Measurements from ENCODE around the gene TNK2.

Gene TNK2

GRCh38 chr3:195899701-195900435 is 8.5 kb downstream of the TNK2 start:
- DNase-seq (ENCODE audit: low spot score), result no peak

GRCh38 chr3:195897853-195898415 is 10.4 kb downstream of the TNK2 start:
- DNase-seq (ENCODE audit: low spot score), result no peak

- no peak for DNase-seq (ENCODE audit: low spot score)
Measured at GRCh38 chr3:195897081-195897852, 11.1 kb downstream of the TNK2 start.

- DNase-seq (ENCODE audit: low spot score), result no peak
Measured at GRCh38 chr3:195896361-195897080, 11.8 kb downstream of the TNK2 start.

GRCh38 chr3:195895861-195896360 is 12.4 kb downstream of the TNK2 start:
- peak; percentile 63 for DNase-seq (ENCODE audit: low spot score)

GRCh38 chr3:195895078-195895860 is 13.1 kb downstream of the TNK2 start:
- peak; percentile 61 for DNase-seq (ENCODE audit: low spot score)

GRCh38 chr3:195893916-195894465 is 14.4 kb downstream of the TNK2 start:
- DNase-seq (ENCODE audit: low spot score), result no peak

GRCh38 chr3:195893516-195893915 is 14.8 kb downstream of the TNK2 start:
- no peak for DNase-seq (ENCODE audit: low spot score)

- no peak for DNase-seq (ENCODE audit: low spot score)
Measured at GRCh38 chr3:195893044-195893395, 15.3 kb downstream of the TNK2 start.

GRCh38 chr3:195892105-195893043 is 16.0 kb downstream of the TNK2 start:
- DNase-seq (ENCODE audit: low spot score), result no peak

- no peak for DNase-seq (ENCODE audit: low spot score)
Measured at GRCh38 chr3:195891431-195892104, 16.8 kb downstream of the TNK2 start.

- no peak for DNase-seq (ENCODE audit: low spot score)
Measured at GRCh38 chr3:195889870-195890295, 18.5 kb downstream of the TNK2 start.

GRCh38 chr3:195888981-195889869 is 19.1 kb downstream of the TNK2 start:
- no peak for DNase-seq (ENCODE audit: low spot score)

GRCh38 chr3:195888311-195888761 is 20.0 kb downstream of the TNK2 start:
- DNase-seq (ENCODE audit: low spot score), result no peak

- no peak for DNase-seq (ENCODE audit: low spot score)
Measured at GRCh38 chr3:195887670-195888069, 20.7 kb downstream of the TNK2 start.

GRCh38 chr3:195886181-195887141 is 21.9 kb downstream of the TNK2 start:
- DNase-seq (ENCODE audit: low spot score), result no peak

Data from CD4-positive, alpha-beta T cell treated with Interleukin-15 for 4 hours (primary cell).